Upper lobe of right lung (tissue), 1 donor: Measurements from ENCODE around the gene NEURL4. TPM values are rescaled to one million over a fixed set of nuclear protein-coding genes. Genes with fewer than 3 reads are reported as not detected.

Source experiments
- ATAC-seq: fragments of 200-7000 bp; cut with Tn5 transposase; one replicate; pipeline ENCODE4 v1.9.1; 2020; ENCODE audit warnings: mild to moderate bottlenecking, moderate library complexity
- DNase-seq: peaks from one replicate; pipeline ENCODE4 v3.0.0-alpha.2; 2020
- H3K27ac ChIP-seq: fragments of 200-600 bp; one replicate; pipeline ENCODE4 v1.8.0; 2022
- H3K27me3 ChIP-seq: fragments of 200-600 bp; one replicate; pipeline ENCODE4 v1.8.0; 2022; ENCODE audit warnings: mild to moderate bottlenecking
- H3K36me3 ChIP-seq: fragments of 200-600 bp; one replicate; pipeline ENCODE4 v1.8.0; 2022
- H3K4me1 ChIP-seq: fragments of 200-600 bp; one replicate; pipeline ENCODE4 v1.8.0; 2022
- H3K4me3 ChIP-seq: fragments of 200-600 bp; one replicate; pipeline ENCODE4 v1.8.0; 2022; ENCODE audit warnings: mild to moderate bottlenecking
- H3K9me3 ChIP-seq: fragments of 200-600 bp; one replicate; pipeline ENCODE4 v1.8.0; 2022
- CTCF ChIP-seq: fragments of 200-600 bp; IDR thresholded peaks from one replicate; pipeline ENCODE4 v1.8.0; 2022; ENCODE audit warnings: antibody characterized with exemption
- intact Hi-C: fragments of 100-400 bp; cut with DNase I; formaldehyde crosslinking; loops from one replicate; pipeline ENCODE4 v1.11.0; 2022
- total RNA-seq: library from RNA; stranded (reverse); fragmentation: NEBNext Ultra II Directional; extraction: Animal tissue kit (Norgen Biotek cat#: 25700); gene quantifications from one replicate; pipeline ENCODE4 v1.2.1, GENCODE V29; 2021
- donor health status: DM: no; HTN: yes; CAD: no; lungs with severe emphysema.

NEURL4 gene
- total RNA-seq, 1 donor from 2014 or later: 37.6 TPM

- Histone ChIP-seq H3K4me3 (no peak overlapping the region), H3K27ac (no peak overlapping the region), H3K9me3 (no peaks in the 10 kb centered on the region), H3K36me3 (peaks cover 52% of the 10 kb centered on the region), H3K4me1 (peaks cover 10% of the 10 kb centered on the region), H3K27me3 (no peaks in the 10 kb centered on the region)
- peak; percentile 74 for TF ChIP-seq CTCF
- DNase-seq (peak; percentile 77), ATAC-seq (peak; percentile 47)
- intact Hi-C loops: no loop called here
Measured at GRCh38 chr17:7323731-7324437, 5.3 kb downstream of the NEURL4 start.

- H3K27me3 ChIP-seq: no peaks in the 10 kb centered on the region
- H3K27ac ChIP-seq: no peak overlapping the region
- DNase-seq: no peak
- no peak for TF ChIP-seq CTCF
- no peaks in the 10 kb centered on the region for H3K4me1 ChIP-seq
- no peak overlapping the region for H3K4me3 ChIP-seq
- H3K36me3 ChIP-seq: peaks cover 64% of the 10 kb centered on the region
- no peaks in the 10 kb centered on the region for H3K9me3 ChIP-seq
- ATAC-seq: no peak
- intact Hi-C loops: no loop called here
Measured at GRCh38 chr17:7322520-7323194, 6.5 kb downstream of the NEURL4 start.

GRCh38 chr17:7321466-7321865 lies 7.7 kb downstream of the NEURL4 start:
- Histone ChIP-seq H3K4me1 (peaks cover under 1% of the 10 kb centered on the region), H3K9me3 (no peaks in the 10 kb centered on the region), H3K4me3 (no peak overlapping the region), H3K27ac (no peak overlapping the region), H3K27me3 (no peaks in the 10 kb centered on the region), H3K36me3 (peaks cover 72% of the 10 kb centered on the region)
- intact Hi-C loops: no loop called here
- ATAC-seq (no peak), DNase-seq (no peak)
- no peak for TF ChIP-seq CTCF

DNA sequence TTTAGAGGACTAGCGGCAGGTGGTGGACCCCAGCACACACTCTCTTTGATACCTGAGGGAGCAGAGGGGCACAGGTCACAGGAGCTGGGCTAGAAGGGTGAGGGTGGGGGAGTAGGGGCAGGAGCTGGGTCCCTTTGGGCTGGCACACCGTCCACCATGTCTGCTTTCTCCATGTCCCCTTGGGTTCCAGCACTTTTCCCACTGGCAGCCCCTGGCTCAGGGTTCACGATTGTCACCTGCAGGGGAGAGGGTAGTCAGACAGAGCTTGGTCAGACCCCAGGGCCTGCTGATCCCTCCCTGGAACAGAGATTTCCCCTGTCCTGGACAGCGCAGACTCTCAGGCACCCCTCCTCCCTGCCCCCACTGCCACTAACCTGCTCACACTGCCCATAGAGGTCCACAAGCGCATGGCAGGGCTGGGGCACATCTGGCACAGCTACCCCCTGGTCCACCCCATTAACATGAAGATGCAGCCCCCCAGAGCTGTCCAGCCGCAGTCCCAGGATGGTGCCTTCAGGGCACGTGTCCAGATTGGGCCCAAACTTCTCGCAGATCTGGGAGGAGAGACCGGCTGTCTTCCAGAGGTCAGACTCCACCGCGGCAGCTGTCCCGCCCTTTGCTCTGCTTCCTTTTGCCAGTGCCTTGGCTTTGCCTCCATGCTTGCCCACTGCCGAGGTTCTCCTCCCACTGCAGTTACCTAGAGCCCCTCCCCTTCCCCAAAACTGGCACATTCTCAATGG lies 10.8 kb downstream of the NEURL4 start:
- Histone ChIP-seq H3K27me3 (no peaks in the 10 kb centered on the region), H3K4me1 (peaks cover 19% of the 10 kb centered on the region), H3K27ac (no peak overlapping the region), H3K4me3 (no peak overlapping the region), H3K9me3 (no peaks in the 10 kb centered on the region), H3K36me3 (peaks cover 64% of the 10 kb centered on the region)
- intact Hi-C loops: no loop called here
- TF ChIP-seq CTCF: no peak
- ATAC-seq (no peak), DNase-seq (no peak)

GRCh38 chr17:7317161-7317803 lies 11.9 kb downstream of the NEURL4 start:
- intact Hi-C loops: no loop called here
- Histone ChIP-seq H3K4me3 (no peak overlapping the region), H3K4me1 (peaks cover 19% of the 10 kb centered on the region), H3K9me3 (no peaks in the 10 kb centered on the region), H3K36me3 (peaks cover 64% of the 10 kb centered on the region), H3K27me3 (no peaks in the 10 kb centered on the region), H3K27ac (no peak overlapping the region)
- ATAC-seq: no peak
- no peak for TF ChIP-seq CTCF
- no peak for DNase-seq
